NCI-H1694 (cell line): ENCODE data around the gene SAMD13.

Experiments
- DNase-seq: peaks from one replicate; lab custom pipeline; 2025; lab: John Stamatoyannopoulos, UW

Gene SAMD13

GRCh38 chr1:84373436-84374141, 72.1 kb downstream of the SAMD13 start:
- no peak for DNase-seq

DNA sequence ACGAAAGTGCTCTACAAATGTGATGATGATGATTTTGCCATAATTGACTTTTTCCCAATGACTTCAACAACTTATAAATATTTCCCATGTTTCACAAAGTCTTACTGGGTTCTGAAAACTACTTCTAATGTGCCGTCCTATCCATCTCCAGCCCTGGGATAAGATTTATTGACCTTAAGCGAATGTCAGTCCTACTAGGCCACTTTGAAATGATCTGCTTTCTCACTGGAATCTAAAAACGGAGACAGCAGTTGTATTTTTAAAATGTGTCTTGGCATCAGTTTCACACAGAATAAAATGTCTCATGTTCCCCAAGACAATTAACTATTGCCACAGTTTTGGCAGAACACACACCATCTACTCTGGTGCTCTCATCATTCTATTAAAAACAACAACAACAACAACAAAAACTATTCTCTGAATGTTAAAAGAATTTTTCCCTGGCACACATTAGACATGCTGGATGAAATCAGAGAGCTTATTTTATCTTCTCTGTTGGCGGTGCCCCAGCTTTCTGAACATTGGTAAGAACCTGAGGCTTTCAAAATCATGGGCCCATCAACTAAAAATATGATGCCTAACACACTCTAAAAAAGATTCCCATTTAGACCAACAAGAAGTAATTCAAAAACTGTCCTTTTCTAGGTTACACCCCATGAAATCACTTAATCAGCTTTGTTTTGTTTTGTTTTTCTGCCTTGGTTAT, 73.6 kb downstream of the SAMD13 start:
- DNase-seq = no peak

- DNase-seq = no peak
Measured at GRCh38 chr1:84376000-84376910, 74.7 kb downstream of the SAMD13 start.

DNA sequence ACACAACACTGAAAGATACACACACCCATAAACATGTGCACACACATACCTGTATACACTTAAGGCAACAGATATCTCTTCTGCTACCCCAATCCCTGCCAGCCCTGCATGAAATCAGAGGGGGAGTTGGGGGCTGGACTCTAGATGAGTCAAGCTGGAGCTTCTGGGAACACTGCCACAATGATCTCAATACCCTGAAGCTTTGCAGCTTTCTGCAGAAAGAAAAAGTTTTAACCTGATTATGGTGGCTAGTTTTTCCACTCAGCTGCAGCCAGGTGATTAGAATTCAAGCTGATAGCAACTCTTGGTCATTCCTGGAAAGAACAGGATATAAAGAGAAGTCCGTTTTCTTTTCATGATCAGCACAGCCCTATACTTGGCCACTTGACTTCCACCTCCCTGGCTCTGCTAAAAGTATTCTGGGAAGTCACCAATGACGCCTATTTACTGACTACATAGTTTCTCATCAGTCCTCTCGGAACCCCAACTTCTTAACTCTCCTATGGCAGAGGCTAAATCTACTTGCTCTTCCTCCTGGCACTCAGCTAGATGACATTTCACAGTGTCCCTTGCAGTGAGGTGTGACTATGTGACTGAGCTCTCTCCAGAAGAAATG, 76.1 kb downstream of the SAMD13 start:
- no peak for DNase-seq

DNA sequence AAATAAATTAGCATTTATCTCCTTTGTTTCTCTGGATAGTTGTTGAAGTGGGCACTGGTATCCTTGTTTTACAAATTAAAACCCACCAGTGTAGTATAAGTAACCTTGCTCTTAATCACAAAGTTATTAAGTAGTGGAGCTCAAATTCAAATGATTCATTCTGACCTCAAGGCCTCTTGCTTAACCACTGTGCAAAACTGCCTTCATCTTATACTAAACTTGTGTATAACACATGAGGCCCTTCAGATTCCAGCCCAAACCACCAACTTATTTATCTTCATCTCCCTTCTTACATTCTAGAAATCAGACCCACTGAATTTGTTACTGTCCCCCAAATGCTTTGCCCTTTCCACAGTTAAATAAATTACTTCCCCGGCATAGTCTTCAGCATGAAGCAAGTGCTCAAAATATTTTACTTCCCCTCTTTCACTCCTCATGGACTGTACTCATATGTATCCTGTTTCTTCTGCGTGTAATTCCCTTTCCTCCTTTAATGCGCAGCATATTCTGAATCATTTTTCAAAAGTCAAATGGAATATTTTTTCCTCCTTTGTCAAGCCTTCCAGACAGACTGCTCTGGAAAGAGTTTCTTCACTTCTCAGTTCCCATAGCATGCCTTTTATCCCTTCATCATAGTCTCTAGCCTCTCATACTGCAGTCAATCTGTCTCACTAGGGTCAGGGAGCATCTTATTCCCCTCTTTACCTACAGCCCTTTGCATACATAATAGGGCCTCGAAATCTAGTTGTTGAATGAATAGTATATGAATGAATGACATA, 77.8 kb downstream of the SAMD13 start:
- DNase-seq = no peak

GRCh38 chr1:84379917-84380180, 78.3 kb downstream of the SAMD13 start:
- no peak for DNase-seq

GRCh38 chr1:84382127-84382526, 80.6 kb downstream of the SAMD13 start:
- no peak for DNase-seq

GRCh38 chr1:84385347-84385746, 83.8 kb downstream of the SAMD13 start:
- DNase-seq = no peak

DNA sequence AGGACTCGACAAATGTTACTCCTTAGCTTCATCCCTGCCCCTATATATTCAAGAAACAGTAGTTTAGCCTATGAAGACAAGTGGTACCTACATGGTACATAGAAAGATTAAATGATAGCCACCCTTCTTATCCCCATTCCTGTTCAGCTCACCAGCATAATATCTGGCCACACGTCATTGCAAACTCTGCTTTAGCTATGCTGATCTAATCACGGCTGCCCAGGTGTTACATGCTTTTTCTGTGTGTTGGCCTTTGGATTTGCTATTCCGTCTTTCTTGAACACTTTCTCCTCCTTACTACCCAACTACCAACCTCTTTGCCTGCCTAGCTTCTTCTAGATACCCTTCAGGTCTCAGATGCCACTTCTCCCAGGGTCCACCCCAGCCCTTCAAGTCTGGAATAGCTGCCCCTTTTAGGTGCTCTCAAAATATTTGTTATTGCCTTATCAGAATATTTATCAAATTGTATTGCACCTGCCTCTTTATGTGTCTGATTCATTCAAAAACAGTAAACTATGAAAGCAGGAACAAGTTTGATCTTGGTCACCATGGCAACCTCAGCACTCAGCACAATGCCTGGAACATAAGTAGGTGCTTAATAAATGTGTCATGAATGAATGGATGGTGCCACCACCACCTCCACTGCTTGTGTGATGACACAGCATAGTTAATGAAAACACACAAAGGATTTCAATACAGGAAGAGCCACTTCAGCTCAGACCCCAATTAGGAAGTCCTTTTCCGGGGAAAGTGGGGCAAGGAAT, 85.4 kb downstream of the SAMD13 start:
- no peak for DNase-seq

DNA sequence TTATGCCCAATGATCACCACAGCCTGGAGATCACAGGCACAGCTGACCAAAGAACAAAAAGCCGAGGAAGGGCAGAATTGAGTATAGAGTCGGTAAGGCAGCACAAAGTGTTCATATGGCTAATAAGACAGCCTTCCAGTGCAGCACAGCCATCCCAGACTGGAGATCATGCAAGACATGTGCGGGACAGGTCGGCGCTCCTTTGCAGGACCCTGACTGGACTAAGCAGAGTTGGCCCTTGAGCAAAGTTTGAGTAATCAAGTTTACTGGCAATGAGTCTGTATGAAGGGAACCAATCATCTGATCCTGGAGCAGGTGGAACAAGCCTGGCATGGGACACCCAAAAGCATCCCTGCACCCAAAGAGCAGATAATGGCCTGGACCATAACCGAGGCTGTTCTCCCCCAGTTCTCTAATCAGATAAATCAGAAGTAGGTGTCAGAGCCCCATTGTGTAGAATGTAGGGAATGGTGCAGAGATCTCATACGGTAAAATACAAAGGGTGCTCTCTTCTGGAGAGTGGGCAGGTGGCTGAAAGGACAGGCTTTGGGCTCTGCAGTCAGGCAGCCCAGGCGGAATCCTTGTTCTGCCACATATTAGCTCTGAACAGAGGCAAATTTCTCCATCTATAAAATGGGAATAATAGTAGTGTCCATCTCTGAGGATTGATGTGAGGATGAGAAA, 86.1 kb downstream of the SAMD13 start:
- DNase-seq = no peak

DNA sequence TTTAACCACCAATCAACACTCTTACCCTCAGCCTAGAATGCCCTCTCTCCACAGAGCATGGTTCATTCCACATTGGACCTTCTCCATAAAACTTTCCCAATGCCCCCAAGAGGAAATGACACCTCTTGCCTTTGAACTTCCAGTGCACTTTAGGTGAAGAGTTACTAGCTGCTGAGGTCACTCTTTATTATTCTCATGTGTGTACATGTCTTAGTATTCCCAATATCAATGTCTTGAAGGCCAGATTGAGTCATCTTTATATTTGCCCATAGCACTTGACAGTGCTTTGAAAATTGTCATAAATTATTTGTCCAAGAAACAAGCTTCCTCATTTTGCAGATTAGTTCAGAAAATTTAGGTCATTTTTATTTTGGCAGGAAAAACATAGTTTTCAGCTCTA, 88.7 kb downstream of the SAMD13 start:
- no peak for DNase-seq

- DNase-seq = no peak
Measured at GRCh38 chr1:84398175-84399155, 97.0 kb downstream of the SAMD13 start, which contains the start of gene DNASE2B. DNASE2B (plus strand) TSS chr1:84398484; CDS start chr1:84398565, 81 bp downstream.
